GM12801 (cell line): ENCODE data around the gene STYK1.

Source experiments
- TF ChIP-seq, protein P1 (sequence below): IDR thresholded peaks from one replicate; pipeline ENCODE4 v1.5.1; 2011; ENCODE audit warnings: control low read depth; ENCODE audit not compliant: insufficient read length; ENCODE audit errors: extremely low read depth

Gene STYK1

GRCh38 chr12:10688042-10688441, 14.2 kb upstream of the STYK1 start:
- TF ChIP-seq, protein P1, sequence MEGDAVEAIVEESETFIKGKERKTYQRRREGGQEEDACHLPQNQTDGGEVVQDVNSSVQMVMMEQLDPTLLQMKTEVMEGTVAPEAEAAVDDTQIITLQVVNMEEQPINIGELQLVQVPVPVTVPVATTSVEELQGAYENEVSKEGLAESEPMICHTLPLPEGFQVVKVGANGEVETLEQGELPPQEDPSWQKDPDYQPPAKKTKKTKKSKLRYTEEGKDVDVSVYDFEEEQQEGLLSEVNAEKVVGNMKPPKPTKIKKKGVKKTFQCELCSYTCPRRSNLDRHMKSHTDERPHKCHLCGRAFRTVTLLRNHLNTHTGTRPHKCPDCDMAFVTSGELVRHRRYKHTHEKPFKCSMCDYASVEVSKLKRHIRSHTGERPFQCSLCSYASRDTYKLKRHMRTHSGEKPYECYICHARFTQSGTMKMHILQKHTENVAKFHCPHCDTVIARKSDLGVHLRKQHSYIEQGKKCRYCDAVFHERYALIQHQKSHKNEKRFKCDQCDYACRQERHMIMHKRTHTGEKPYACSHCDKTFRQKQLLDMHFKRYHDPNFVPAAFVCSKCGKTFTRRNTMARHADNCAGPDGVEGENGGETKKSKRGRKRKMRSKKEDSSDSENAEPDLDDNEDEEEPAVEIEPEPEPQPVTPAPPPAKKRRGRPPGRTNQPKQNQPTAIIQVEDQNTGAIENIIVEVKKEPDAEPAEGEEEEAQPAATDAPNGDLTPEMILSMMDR: no peak

- TF ChIP-seq, protein P1: no peak
These were observed 1.5 kb downstream of the STYK1 start for GRCh38 chr12:10672231-10672868.

GRCh38 chr12:10669533-10669932, 4.3 kb downstream of the STYK1 start:
- TF ChIP-seq, protein P1: no peak

DNA sequence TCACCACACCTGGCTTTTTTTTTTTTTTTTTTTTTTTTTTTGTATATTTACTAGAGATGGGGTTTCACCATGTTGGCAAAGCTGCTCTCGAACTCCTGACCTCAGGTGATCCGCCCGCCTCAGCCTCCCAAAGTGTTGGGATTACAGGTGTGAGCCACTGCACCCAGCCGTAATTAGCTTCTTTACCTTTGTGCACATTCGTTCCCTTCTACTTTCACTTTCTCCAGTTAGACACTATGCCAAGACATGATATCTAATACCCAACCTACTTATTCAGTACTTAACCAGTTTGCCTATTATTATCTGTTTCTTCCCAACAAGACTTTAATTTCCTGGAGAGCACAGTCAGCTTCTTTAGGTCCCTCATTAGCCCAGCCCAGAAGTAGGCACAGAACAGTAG, 5.3 kb downstream of the STYK1 start:
- TF ChIP-seq, protein P1: no peak

DNA sequence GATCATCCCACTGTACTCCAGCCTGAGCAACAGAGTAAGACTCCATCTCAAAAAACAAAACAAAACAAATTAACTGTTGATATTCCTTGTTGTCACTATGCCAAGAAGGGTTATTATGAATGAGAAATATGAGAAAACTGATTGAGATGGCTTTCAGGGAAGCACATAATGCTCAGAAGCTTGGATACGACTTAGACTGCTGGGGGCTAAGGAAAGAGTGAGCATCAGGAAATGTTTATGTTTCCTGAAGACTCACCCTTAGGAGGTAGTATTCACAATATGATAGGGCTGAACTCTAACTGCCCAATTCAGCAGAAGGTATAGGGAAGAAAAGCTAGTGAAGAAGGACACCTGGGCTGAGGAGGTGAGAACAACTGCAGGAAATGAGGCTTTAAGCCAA, 6.3 kb downstream of the STYK1 start:
- TF ChIP-seq, protein P1: no peak

GRCh38 chr12:10664499-10664898, 9.4 kb downstream of the STYK1 start:
- TF ChIP-seq, protein P1: no peak

DNA sequence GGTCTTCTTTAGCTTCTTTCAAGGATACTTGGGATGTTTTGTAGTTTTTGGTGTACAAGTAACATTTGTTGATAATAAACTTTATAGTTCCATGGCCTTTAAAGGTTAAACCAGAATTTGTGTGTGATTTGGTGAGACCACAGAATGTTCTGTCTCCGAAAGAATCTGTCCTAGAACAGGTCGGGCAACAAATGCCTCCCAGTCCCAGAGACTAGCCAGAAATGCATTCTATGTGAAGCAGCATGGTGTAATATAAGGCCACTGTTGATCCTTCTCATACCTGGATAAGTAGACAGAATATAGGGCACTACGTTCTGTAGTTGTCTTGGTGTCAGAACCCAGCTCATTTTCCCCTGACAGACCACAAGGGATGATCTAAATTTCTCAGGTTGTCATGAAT, 10.0 kb downstream of the STYK1 start:
- TF ChIP-seq, protein P1: no peak

GRCh38 chr12:10661338-10661737, 12.5 kb downstream of the STYK1 start:
- TF ChIP-seq, protein P1: no peak
